GM10248 (cell line): Measurements from ENCODE around the gene IL25.

Experiments used
- CTCF ChIA-PET: fragments of 300-600 bp; sonication (Branson Sonifier 250); formaldehyde crosslinking; extraction: SDS; loops from one replicate; lab custom pipeline; 2021; ENCODE audit warnings: antibody characterized with exemption; lab: Yijun Ruan, JAX
- POLR2A ChIA-PET: fragments of 350-650 bp; sonication (Branson Sonifier 250); formaldehyde crosslinking; extraction: SDS; loops from one replicate; lab custom pipeline; 2020; ENCODE audit warnings: antibody characterized with exemption; lab: Yijun Ruan, JAX
- DNase-seq: peaks from one replicate; pipeline ENCODE4 v3.0.0; 2012; ENCODE audit errors: extremely low spot score
- TF ChIP-seq, protein P1 (sequence below): IDR thresholded peaks from 2 replicates; pipeline ENCODE4 v1.5.1; 2012; ENCODE audit warnings: mild to moderate bottlenecking, low read depth; ENCODE audit errors: extremely low read depth, missing control alignments, control extremely low read depth

IL25 gene

DNA sequence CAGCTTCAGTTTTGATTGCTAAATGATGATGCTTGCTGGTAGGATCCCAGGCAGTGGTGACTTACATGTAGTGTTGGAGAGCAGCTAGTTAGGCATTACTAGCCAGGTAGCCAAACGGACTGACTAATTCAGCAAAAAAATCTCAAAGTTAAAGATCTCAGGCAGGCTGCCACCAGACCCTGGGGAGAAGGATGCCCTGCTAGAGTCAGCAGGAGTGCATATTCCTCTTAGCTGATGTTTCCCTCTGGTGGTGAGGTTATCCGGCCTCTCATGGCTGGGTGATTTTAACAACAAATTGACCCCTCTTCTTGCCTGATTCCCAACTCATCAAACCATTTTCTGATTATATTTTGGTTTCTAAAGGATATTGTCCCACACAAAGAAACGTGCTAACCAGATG, 10.4 kb upstream of the IL25 start:
- ChIA-PET POLR2A (no interaction called here), CTCF (interaction anchor here (1.1 to 1.5 kb wide), 4 partner anchors 11 to 41 kb away, joined by 3 to 6 read pairs (median 3); partner anchors contain the start of genes IL25 and PABPN1)
- no peak for DNase-seq
- TF ChIP-seq, protein P1, sequence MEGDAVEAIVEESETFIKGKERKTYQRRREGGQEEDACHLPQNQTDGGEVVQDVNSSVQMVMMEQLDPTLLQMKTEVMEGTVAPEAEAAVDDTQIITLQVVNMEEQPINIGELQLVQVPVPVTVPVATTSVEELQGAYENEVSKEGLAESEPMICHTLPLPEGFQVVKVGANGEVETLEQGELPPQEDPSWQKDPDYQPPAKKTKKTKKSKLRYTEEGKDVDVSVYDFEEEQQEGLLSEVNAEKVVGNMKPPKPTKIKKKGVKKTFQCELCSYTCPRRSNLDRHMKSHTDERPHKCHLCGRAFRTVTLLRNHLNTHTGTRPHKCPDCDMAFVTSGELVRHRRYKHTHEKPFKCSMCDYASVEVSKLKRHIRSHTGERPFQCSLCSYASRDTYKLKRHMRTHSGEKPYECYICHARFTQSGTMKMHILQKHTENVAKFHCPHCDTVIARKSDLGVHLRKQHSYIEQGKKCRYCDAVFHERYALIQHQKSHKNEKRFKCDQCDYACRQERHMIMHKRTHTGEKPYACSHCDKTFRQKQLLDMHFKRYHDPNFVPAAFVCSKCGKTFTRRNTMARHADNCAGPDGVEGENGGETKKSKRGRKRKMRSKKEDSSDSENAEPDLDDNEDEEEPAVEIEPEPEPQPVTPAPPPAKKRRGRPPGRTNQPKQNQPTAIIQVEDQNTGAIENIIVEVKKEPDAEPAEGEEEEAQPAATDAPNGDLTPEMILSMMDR, result no peak

DNA sequence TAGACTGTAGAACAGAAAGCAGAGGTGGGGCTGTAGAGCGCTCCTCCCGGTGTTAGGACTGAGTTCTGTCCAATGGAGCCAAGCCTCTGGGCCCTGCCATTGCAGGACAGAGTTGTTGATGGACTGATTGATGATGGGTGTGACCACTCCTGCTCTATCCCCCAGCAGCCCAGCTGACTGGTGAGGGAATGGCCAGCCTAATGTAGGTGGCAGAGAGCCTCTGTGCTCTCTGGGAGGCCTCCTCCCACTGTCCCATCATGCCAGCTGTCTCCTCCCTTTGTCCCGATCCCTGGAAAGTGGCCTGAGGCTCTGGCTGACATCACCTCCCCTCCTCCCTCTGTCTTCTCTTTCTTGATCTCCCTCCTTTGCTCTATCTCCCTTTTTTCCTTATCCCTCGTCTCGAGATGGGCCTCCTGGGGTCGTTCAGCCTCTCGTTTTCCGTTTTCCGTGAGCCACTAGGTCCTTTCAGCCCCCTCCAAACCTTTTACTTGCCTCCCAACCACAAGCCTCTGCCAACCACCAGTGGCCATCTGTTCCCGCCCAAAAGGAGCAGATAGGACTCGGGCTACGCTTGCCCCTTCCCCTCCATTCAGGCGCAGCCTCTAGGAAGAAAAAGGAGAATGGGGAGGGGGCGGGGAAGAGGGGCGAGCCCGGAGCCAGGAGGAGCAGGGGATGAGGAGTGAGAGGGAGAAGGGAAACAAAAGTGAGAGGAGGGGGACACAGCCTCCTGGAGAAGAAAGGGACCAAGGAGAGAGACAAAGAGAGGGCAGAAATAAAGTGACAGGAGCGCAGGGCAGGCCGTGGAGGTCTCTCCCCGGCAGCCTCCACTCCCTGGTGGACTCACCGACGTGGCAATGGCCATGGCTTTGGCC, 8.2 kb upstream of the IL25 start:
- CTCF ChIA-PET, result no interaction called here

DNA sequence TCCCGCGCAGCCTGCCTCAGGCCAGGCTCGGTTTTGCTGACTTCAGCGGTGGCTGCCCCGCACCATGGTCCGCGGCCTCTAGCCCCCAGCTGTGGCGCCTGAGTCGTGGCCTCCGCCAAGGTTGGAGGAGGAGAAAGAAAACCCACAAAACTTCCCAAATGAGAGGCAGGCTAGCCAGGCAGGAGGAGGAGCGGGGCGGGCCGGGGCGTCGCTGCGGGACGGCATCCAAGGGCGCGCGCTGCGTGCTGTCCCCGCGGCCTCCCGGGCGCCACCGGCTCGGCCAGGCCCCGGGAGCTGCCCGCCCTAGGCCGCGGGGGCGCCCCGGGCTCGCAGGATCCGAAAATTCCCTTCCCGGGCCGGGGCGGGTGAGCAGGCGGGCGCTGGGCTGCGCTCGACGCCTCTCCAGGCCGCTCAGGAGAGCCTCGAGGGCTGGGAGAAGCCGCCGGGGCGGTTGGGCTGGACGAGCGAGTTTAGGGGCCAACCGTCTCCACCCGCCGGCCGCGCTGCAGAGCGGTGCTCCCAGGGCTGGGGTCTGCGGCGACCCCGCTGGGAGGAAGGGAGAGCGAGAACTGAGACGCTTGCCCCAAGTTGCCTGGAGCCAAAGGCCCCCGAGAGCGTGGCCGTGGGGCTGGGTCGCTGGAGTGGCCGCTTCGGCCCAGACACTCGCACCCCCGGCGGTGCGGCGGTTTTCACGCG, 7.4 kb upstream of the IL25 start, which contains the start of gene EFS:
Gene EFS (minus strand): TSS at position 137 of the 696 bp plus-strand sequence. CDS start 147 bp downstream, outside the sequence.
- ChIA-PET POLR2A (no interaction called here), CTCF (no interaction called here)
- DNase-seq, result no peak
- TF ChIP-seq, protein P1, result no peak

More for the DNA sequence above, 8.2 kb upstream of the IL25 start:
- DNase-seq, result no peak
- TF ChIP-seq, protein P1, result no peak
- POLR2A ChIA-PET, result no interaction called here

DNA sequence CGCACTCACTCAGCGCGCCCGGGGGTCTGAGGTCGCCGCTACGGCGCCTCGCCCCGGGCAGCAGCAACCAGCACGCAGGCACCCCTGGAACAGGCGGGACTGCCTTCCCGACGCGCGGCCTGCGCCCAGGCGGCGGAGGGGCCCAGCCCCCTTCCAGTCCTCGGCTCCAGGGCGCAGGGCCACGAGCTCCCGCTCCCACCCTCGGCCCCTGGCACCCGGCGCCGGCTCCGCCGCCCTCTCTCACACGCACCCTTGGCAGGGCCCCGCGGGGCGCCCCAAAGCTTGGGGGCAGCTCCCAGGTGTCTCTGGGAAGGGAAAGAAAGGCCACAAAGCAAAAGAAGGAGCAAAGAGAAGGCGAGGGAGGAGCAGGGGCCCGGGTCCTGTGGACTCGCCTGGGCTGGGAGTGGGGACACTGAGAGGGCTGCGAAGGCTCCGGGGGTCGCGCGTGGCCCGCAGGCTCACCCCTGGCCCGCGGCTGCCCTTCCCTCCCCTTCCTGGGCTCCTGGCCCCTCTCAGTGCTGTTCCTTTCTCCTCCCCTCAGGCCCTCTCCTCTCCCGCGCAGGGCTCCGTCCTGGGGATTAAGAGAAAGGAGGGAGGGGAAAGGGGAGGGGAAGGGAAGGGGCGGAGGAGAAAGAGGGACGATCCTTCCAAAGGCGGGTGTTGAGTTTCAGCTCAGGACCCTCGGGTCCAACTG, 6.7 kb upstream of the IL25 start:
- CTCF ChIA-PET, result no interaction called here
- POLR2A ChIA-PET, result no interaction called here
- no peak for DNase-seq
- TF ChIP-seq, protein P1, result no peak

DNA sequence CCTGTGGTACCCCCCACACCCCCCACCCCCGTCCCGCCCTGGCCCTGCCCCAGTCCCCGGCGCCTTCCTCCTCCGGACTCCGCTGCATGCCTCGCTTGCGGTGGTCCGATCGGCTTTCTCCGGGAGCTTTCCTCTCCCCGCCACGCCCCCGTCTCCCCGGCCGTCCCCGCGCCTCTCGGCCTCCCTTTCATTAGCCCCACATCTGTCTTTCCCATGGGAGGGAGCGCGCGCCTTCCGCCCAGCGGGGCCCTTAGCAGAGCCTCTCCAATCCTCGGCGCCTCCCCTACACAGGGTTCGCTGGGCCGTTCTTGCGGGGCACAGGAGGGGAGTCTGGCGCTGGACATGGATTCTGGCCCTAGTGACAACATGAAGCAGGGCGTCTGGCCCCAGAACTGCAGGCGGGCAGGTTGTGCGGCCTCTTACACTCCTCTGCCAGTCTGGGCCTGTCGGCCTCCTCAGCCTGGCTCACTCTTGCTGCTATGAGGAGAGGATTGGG, 6.1 kb upstream of the IL25 start:
- CTCF ChIA-PET, result interaction anchor here (1.3 kb wide), 1 partner anchor 21 kb away, joined by 3 read pairs; no protein-coding TSS in a partner anchor
- TF ChIP-seq, protein P1, result no peak
- DNase-seq, result no peak
- POLR2A ChIA-PET, result no interaction called here

DNA sequence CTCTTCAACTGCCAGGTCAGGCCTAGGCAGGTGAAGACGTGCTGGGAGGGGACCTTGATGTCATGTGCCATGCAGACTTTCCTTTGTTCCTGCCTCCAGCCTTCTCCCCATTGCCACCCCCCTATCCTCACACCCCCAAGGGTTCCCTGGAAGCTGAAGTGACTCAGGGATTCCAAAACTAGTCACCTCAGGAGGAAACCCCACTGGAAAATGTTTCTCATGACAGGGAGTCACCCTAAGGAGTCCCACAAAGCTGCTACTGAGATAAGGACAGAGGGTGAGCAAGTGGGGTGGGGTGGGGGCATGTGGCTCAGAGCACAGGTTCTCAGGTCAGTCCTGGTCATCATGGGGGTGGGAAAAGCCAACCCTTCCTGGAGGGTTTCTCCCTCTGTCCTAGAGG, 2.4 kb upstream of the IL25 start:
- TF ChIP-seq, protein P1, result no peak
- POLR2A ChIA-PET, result no interaction called here
- no peak for DNase-seq
- CTCF ChIA-PET, result interaction anchor here (1.2 to 5.8 kb wide), 4 partner anchors 9 to 249 kb away, joined by 3 to 42 read pairs (median 3); partner anchors contain the start of gene PABPN1
